ENCODE data around the gene ZNF70. TPM values are rescaled to one million over a fixed set of nuclear protein-coding genes. Genes with fewer than 3 reads are reported as not detected.

The ZNF70 gene
- total and polyA plus RNA-seq, 2 of the 4 experiments (the other 2 are of a cell fraction) = 2.3 to 4.3 TPM

DNA sequence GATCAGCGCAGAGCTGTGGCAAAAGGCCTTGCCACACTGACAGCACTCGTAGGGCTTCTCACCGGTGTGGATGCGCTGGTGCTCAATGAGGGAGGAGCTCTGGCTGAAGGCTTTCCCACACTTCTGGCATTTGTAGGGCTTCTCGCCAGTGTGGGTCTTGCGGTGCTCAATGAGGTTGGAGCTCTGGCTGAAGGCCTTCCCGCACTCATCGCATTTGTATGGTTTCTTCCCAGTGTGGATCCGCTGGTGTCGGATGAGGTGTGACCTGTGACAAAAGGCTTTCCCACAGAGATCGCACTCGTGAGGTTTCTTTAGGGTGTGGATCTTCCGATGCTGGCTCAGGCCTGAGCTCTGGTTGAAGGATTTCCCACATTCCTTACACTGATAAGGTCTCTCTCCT is 6.9 kb downstream of the ZNF70 start:
- Histone ChIP-seq H4K20me1 (ENCODE audit: insufficient read depth, low read length) (no peaks in the 10 kb centered on the region), H2BK5ac (ENCODE audit: low read depth, low read length, poor library complexity, severe bottlenecking) (no peak overlapping the region), H3K27me3 (ENCODE audit: control insufficient read depth, insufficient read depth, low read length) (no peaks in the 10 kb centered on the region), H4K8ac (ENCODE audit: low read depth in 2 of 2, low read length in 2 of 2) (no peak overlapping the region), H3K79me1 (ENCODE audit: low read depth in 1 of 2, low read length in 2 of 2) (peaks cover 4 to 17% of the 10 kb centered on the region in 2 experiments; a peak in 2 of 4 replicates), H2AK9ac (replicated peaks; ENCODE audit: low read depth, low read length, poor library complexity) (no peak overlapping the region), H3K4me2 (ENCODE audit: low read depth, low read length) (no peak overlapping the region), H4K91ac (ENCODE audit: insufficient read depth, low read depth, low read length) (no peak overlapping the region), H3K9me1 (ENCODE audit: insufficient read depth, low read length) (peaks cover 5% of the 10 kb centered on the region; the same call in 1 of the 2 replicates), H3K4ac (ENCODE audit: low read depth, low read length) (no peak overlapping the region), H3K36me3 (ENCODE audit: control insufficient read depth, insufficient read depth, low read length) (peaks cover 31% of the 10 kb centered on the region), H2BK120ac (ENCODE audit: low read depth, low read length) (no peak overlapping the region), H3K9me3 (ENCODE audit: control insufficient read depth, insufficient read depth, low read length) (peaks cover 4% of the 10 kb centered on the region; the same call in 1 of the 2 replicates), H2AFZ (replicated peaks; ENCODE audit: low read length, poor library complexity) (no peak overlapping the region), H2AK5ac (ENCODE audit: low read depth, low read length) (no peak overlapping the region), H3K23ac (ENCODE audit: low read depth, low read length) (no peak overlapping the region), H3K14ac (replicated peaks; ENCODE audit: low read depth, low read length) (no peak overlapping the region), H3K9ac (ENCODE audit: low read depth, low read length) (no peak overlapping the region), H3K4me1 (ENCODE audit: control insufficient read depth, insufficient read depth, low read length) (no peaks in the 10 kb centered on the region), H3K4me3 (ENCODE audit: insufficient read depth, low read depth, low read length) (no peak overlapping the region), H2BK15ac (ENCODE audit: low read depth, low read length) (no peak overlapping the region), H3K27ac (ENCODE audit: insufficient read depth, low read length) (no peak overlapping the region), H4K5ac (ENCODE audit: low read depth, low read length) (no peak overlapping the region), H3K18ac (ENCODE audit: low read depth, low read length) (no peak overlapping the region), H3K56ac (ENCODE audit: extremely low read depth, insufficient read depth, low read length) (no peak overlapping the region), H2BK20ac (ENCODE audit: low read depth, low read length) (no peak overlapping the region)
- TF ChIP-seq MAFK (IDR thresholded peaks at IDR 0.05; ENCODE audit: low read depth, low read length) (no peak), POLR2A (IDR thresholded peaks at IDR 0.05; ENCODE audit: low read depth, low read length) (no peak), ELK1 (IDR thresholded peaks at IDR 0.05; ENCODE audit: borderline replicate concordance, low read depth, low read length) (no peak), RFX5 (IDR thresholded peaks at IDR 0.05; ENCODE audit: low read depth, low read length) (no peak), CHD1 (IDR thresholded peaks at IDR 0.05; ENCODE audit: low read depth, low read length) (no peak), SMC3 (IDR thresholded peaks at IDR 0.05; ENCODE audit: low read depth, low read length) (no peak), NFE2L2 (IDR thresholded peaks at IDR 0.05; ENCODE audit: low read depth, low read length) (no peak), RAD21 (IDR thresholded peaks at IDR 0.05; ENCODE audit: low read length) (no peak), MAZ (IDR thresholded peaks at IDR 0.05; ENCODE audit: borderline replicate concordance, low read depth, low read length) (no peak), MXI1 (IDR thresholded peaks at IDR 0.05; ENCODE audit: borderline replicate concordance, low read depth, low read length) (no peak), RCOR1 (IDR thresholded peaks at IDR 0.05; ENCODE audit: insufficient replicate concordance, low read length) (no peak), BHLHE40 (IDR thresholded peaks at IDR 0.05; ENCODE audit: low read depth, low read length) (no peak), CEBPB (IDR thresholded peaks at IDR 0.05; ENCODE audit: low read depth, low read length) (no peak), FOS (IDR thresholded peaks at IDR 0.05; ENCODE audit: low read depth, low read length) (no peak)
- TF ChIP-seq, protein P1, sequence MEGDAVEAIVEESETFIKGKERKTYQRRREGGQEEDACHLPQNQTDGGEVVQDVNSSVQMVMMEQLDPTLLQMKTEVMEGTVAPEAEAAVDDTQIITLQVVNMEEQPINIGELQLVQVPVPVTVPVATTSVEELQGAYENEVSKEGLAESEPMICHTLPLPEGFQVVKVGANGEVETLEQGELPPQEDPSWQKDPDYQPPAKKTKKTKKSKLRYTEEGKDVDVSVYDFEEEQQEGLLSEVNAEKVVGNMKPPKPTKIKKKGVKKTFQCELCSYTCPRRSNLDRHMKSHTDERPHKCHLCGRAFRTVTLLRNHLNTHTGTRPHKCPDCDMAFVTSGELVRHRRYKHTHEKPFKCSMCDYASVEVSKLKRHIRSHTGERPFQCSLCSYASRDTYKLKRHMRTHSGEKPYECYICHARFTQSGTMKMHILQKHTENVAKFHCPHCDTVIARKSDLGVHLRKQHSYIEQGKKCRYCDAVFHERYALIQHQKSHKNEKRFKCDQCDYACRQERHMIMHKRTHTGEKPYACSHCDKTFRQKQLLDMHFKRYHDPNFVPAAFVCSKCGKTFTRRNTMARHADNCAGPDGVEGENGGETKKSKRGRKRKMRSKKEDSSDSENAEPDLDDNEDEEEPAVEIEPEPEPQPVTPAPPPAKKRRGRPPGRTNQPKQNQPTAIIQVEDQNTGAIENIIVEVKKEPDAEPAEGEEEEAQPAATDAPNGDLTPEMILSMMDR (conservative IDR thresholded peaks at IDR 0.05; ENCODE audit: low read depth, low read length) = no peak
- TF ChIP-seq, protein P2, sequence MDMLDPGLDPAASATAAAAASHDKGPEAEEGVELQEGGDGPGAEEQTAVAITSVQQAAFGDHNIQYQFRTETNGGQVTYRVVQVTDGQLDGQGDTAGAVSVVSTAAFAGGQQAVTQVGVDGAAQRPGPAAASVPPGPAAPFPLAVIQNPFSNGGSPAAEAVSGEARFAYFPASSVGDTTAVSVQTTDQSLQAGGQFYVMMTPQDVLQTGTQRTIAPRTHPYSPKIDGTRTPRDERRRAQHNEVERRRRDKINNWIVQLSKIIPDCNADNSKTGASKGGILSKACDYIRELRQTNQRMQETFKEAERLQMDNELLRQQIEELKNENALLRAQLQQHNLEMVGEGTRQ (IDR thresholded peaks at IDR 0.05; ENCODE audit: low read depth, low read length) = no peak
- BruUV-seq (replicated peaks) = no TSS peak
- ChIA-PET POLR2A (ENCODE audit: unreplicated experiment) (no interaction called here), CTCF (interaction anchor here (1.2 kb wide), 1 partner anchor 14 kb away, joined by 4 read pairs; no protein-coding TSS in a partner anchor)
- intact Hi-C loops (cut with micrococcal nuclease) = no loop called here
- DNase-seq (no peak), ATAC-seq (ENCODE audit: low read depth) (no peak)
- WGBS, 2 experiments (ENCODE audit: extremely low coverage in 2 of 2, insufficient read length in 1 of 2) = 100% methylated on average over 8 of the region's 13 CpGs; no CpG with 5 or more reads in 1 of the 2 experiments
- in situ Hi-C loops (cut with MboI; ENCODE audit: low sequenced_read_pairs) = no loop called here
- dilution Hi-C loops (cut with HindIII; ENCODE audit: low sequenced_read_pairs, unreplicated experiment) = no loop called here

All from IMR-90 (cell line).